ENCODE measurements around the gene CFAP161. TPM values are rescaled to one million over a fixed set of nuclear protein-coding genes. Genes with fewer than 3 reads are reported as not detected.

CFAP161 gene
- total and polyA plus RNA-seq, 2 experiments from 2014 or later: 0.13 TPM; not detected in 1

- H3K27me3 Mint-ChIP-seq (ENCODE audit: insufficient read depth, low read depth, poor library complexity): peaks cover 2% of the 10 kb centered on the region
- H4K20me1 ChIP-seq (replicated peaks; ENCODE audit: insufficient read depth): no peaks in the 10 kb centered on the region
- TF ChIP-seq POLR2AphosphoS5 (IDR thresholded peaks at IDR 0.05; ENCODE audit: low read depth): no peak
- TF ChIP-seq REST (IDR thresholded peaks at IDR 0.05; ENCODE audit: unreplicated experiment): no peak
- no peak for TF ChIP-seq ZNF462 (CRISPR knock-in tag; IDR thresholded peaks at IDR 0.05)
- no peak for TF ChIP-seq JUNB (IDR thresholded peaks at IDR 0.05; ENCODE audit: unreplicated experiment)
- TF ChIP-seq EZH2phosphoT487 (IDR thresholded peaks at IDR 0.05; ENCODE audit: unreplicated experiment): no peak
- no peak for TF ChIP-seq STAT1 (IDR thresholded peaks at IDR 0.05; ENCODE audit: unreplicated experiment)
- no peak for TF ChIP-seq ZNF331 (CRISPR knock-in tag; IDR thresholded peaks at IDR 0.05; ENCODE audit: low read depth)
- no peak overlapping the region for H3K4me3 Mint-ChIP-seq
- no peaks in the 10 kb centered on the region for H3K79me2 ChIP-seq (replicated peaks; ENCODE audit: insufficient read depth)
- DNase-seq (ENCODE audit: low spot score) (no peak), ATAC-seq (no peak)
- H3F3A ChIP-seq (replicated peaks; ENCODE audit: low read depth): no peaks in the 10 kb centered on the region
- no peak overlapping the region for H3K27ac ChIP-seq (ENCODE audit: low read depth)
- H3K4me3 ChIP-seq: no peak overlapping the region
- H3K4me1 Mint-ChIP-seq: no peaks in the 10 kb centered on the region
- H3K27me3 ChIP-seq (ENCODE audit: insufficient read depth): no peaks in the 10 kb centered on the region
- H3K4me2 ChIP-seq: no peak overlapping the region
- no peaks in the 10 kb centered on the region for H3K9me2 ChIP-seq (ENCODE audit: insufficient read depth)
- H3K36me3 Mint-ChIP-seq (ENCODE audit: low read depth): no peaks in the 10 kb centered on the region
- H2AFZ ChIP-seq: no peak overlapping the region
- H3K36me3 ChIP-seq (ENCODE audit: insufficient read depth): no peaks in the 10 kb centered on the region
- no peak overlapping the region for H3K27ac Mint-ChIP-seq
- H3K4me1 ChIP-seq (ENCODE audit: insufficient read depth): no peaks in the 10 kb centered on the region
- no peaks in the 10 kb centered on the region; the same call in 2 of the 3 replicates for H3K9me3 Mint-ChIP-seq
These were observed 47.0 kb upstream of the CFAP161 start for GRCh38 chr15:81087066-81087465.

Measured in GM23338 (cell line).